ENCODE measurements around the gene SLC22A5. TPM values are rescaled to one million over a fixed set of nuclear protein-coding genes. Genes with fewer than 3 reads are reported as not detected.

The SLC22A5 gene
- total and polyA plus RNA-seq, 9 of the 15 experiments (the other 6 are each of a cell fraction or from before 2014, with no cell fraction given): 3.0 to 16.6 (median 8.3) TPM

- TF ChIP-seq FOXJ3 (CRISPR knock-in tag; IDR thresholded peaks at IDR 0.05): no peak
- no peak for TF ChIP-seq ZNF224 (CRISPR knock-in tag; IDR thresholded peaks at IDR 0.05)
- no peak for TF ChIP-seq SMAD2 (IDR thresholded peaks at IDR 0.05; ENCODE audit: low read depth, low read length)
- no peak for TF ChIP-seq NR1H2 (CRISPR knock-in tag; IDR thresholded peaks at IDR 0.05)
- peak; percentile 54; the same call in 1 of the 2 replicates for TF ChIP-seq ATF7 (IDR thresholded peaks at IDR 0.05)
- no peak for TF ChIP-seq KAT2B (IDR thresholded peaks at IDR 0.05; ENCODE audit: low read depth, low read length)
- no peak for TF ChIP-seq BCLAF1 (IDR thresholded peaks at IDR 0.05; ENCODE audit: borderline replicate concordance in 1 of 2, control insufficient read depth in 1 of 2, low read depth in 2 of 2, low read length in 1 of 2)
- peak; percentile 47 for TF ChIP-seq KDM5B (IDR thresholded peaks at IDR 0.05; ENCODE audit: insufficient replicate concordance, low read depth, low read length)
- TF ChIP-seq MLLT1 (IDR thresholded peaks at IDR 0.05): no peak
- no peak for TF ChIP-seq FOXA3 (CRISPR knock-in tag; conservative IDR thresholded peaks at IDR 0.05 in 1 of 2, IDR thresholded peaks at IDR 0.05 in 1 of 2)
- no peak for TF ChIP-seq BCOR (IDR thresholded peaks at IDR 0.05)
- TF ChIP-seq ATF2 (CRISPR knock-in tag; IDR thresholded peaks at IDR 0.05): peak; percentile 35; the same call in 1 of the 2 replicates
- TF ChIP-seq GATAD2A (IDR thresholded peaks at IDR 0.05): no peak
- 0 out of 2 replicates have a peak, but pooled peaks have one; percentile 33 for TF ChIP-seq ZNF232 (CRISPR knock-in tag; IDR thresholded peaks at IDR 0.05)
- TF ChIP-seq NFIX (CRISPR knock-in tag; IDR thresholded peaks at IDR 0.05; ENCODE audit: low read depth): no peak
- 0 out of 2 replicates have a peak, but pooled peaks have one; percentile 20 for TF ChIP-seq ZBTB17 (CRISPR knock-in tag; IDR thresholded peaks at IDR 0.05)
- no peak for TF ChIP-seq DDX20 (tag; IDR thresholded peaks at IDR 0.05; ENCODE audit: low read depth)
- TF ChIP-seq ZNF165 (CRISPR knock-in tag; IDR thresholded peaks at IDR 0.05; ENCODE audit: borderline replicate concordance): no peak
- TF ChIP-seq MTA2 (IDR thresholded peaks at IDR 0.05; ENCODE audit: low read depth): no peak
- TF ChIP-seq IRF1 (CRISPR knock-in tag; IDR thresholded peaks at IDR 0.05; ENCODE audit: borderline replicate concordance): no peak
- 0 out of 2 replicates have a peak, but pooled peaks have one; percentile 41 for TF ChIP-seq TARDBP (IDR thresholded peaks at IDR 0.05)
- no peak for TF ChIP-seq ZNF717 (CRISPR knock-in tag; IDR thresholded peaks at IDR 0.05)
- no peak for TF ChIP-seq ELF2 (CRISPR knock-in tag; IDR thresholded peaks at IDR 0.05)
Observed at GRCh38 chr5:132369474-132370180, at the start of gene SLC22A5 (continued).
